ENCODE data around the gene CDYL2. TPM values are rescaled to one million over a fixed set of nuclear protein-coding genes. Genes with fewer than 3 reads are reported as not detected.
A peak's percentile ranks its signal among the peaks of the same experiment; 100 is the strongest.
"Not testable (repeated sequence)": the region's sequence is repeated elsewhere in the genome, so short reads cannot be mapped to it uniquely, and the experiment has no call there.

CDYL2 gene
- total and polyA plus RNA-seq, 8 donors = 0.60 to 7.3 (median 1.7) TPM

GRCh38 chr16:80654094-80654862 is 150.1 kb downstream of the CDYL2 start:
- Histone ChIP-seq H3K27me3 (no peaks in the 10 kb centered on the region), H3K36me3 (no peaks in the 10 kb centered on the region), H3K27ac (no peak overlapping the region), H3K4me1 (peaks cover 0 to 18% (median 4%) of the 10 kb centered on the region in 4 donors), H3K9me3 (no peaks in the 10 kb centered on the region), H3K4me3 (no peak overlapping the region)
- TF ChIP-seq CTCF (IDR thresholded peaks at IDR 0.05) (no peak), POLR2AphosphoS5 (IDR thresholded peaks at IDR 0.05) (no peak), EP300 (IDR thresholded peaks at IDR 0.05) (no peak), POLR2A (IDR thresholded peaks at IDR 0.05) (no peak)
- intact Hi-C loops (cut with DNase I; ENCODE audit: low total_unique reads) = no loop called here
- DNase-seq = peak; percentile 7 to 34
- WGBS, 5 donors = 61 to 86% (median 68%) methylated on average over 14 of the region's 14 CpGs

GRCh38 chr16:80652441-80652840 is 152.0 kb downstream of the CDYL2 start:
- WGBS, 5 donors = 70 to 84% (median 80%) methylated on average over 5 of the region's 5 CpGs
- no peaks in the 10 kb centered on the region for H3K27me3 ChIP-seq
- H3K4me1 ChIP-seq = peaks cover 0 to 18% (median 4%) of the 10 kb centered on the region in 4 donors
- DNase-seq = no peak
- intact Hi-C loops (cut with DNase I; ENCODE audit: low total_unique reads) = no loop called here
- H3K4me3 ChIP-seq = no peak overlapping the region
- TF ChIP-seq CTCF (IDR thresholded peaks at IDR 0.05) (no peak), POLR2AphosphoS5 (IDR thresholded peaks at IDR 0.05) (no peak), EP300 (IDR thresholded peaks at IDR 0.05) (no peak), POLR2A (IDR thresholded peaks at IDR 0.05) (no peak)
- no peaks in the 10 kb centered on the region for H3K36me3 ChIP-seq
- H3K9me3 ChIP-seq = no peaks in the 10 kb centered on the region
- H3K27ac ChIP-seq = no peak overlapping the region

GRCh38 chr16:80650281-80650680 is 154.1 kb downstream of the CDYL2 start:
- intact Hi-C loops (cut with DNase I; ENCODE audit: low total_unique reads); DNase-seq; H3K4me3 ChIP-seq; H3K9me3 ChIP-seq; H3K4me1 ChIP-seq; H3K36me3 ChIP-seq; H3K27ac ChIP-seq; H3K27me3 ChIP-seq: not testable (repeated sequence)
- WGBS, 5 donors = 80 to 95% (median 90%) methylated on average over 1 of the region's 1 CpG

GRCh38 chr16:80640316-80640715 is 164.1 kb downstream of the CDYL2 start:
- peaks cover 0 to 22% (median 5%) of the 10 kb centered on the region in 4 donors for H3K9me3 ChIP-seq
- WGBS, 5 donors = 83 to 100% (median 94%) methylated on average over 3 of the region's 3 CpGs
- no peaks in the 10 kb centered on the region for H3K4me1 ChIP-seq
- intact Hi-C loops (cut with DNase I; ENCODE audit: low total_unique reads) = no loop called here
- H3K36me3 ChIP-seq = no peaks in the 10 kb centered on the region
- no peak overlapping the region for H3K4me3 ChIP-seq
- H3K27me3 ChIP-seq = no peaks in the 10 kb centered on the region
- TF ChIP-seq CTCF (IDR thresholded peaks at IDR 0.05) (no peak), POLR2AphosphoS5 (IDR thresholded peaks at IDR 0.05) (no peak)
- no peak for DNase-seq
- H3K27ac ChIP-seq = no peak overlapping the region

GRCh38 chr16:80639636-80640035 is 164.8 kb downstream of the CDYL2 start:
- no peaks in the 10 kb centered on the region for H3K4me1 ChIP-seq
- H3K36me3 ChIP-seq = no peaks in the 10 kb centered on the region
- intact Hi-C loops (cut with DNase I; ENCODE audit: low total_unique reads) = no loop called here

More at GRCh38 chr16:80639636-80640035, 164.8 kb downstream of the CDYL2 start:
- no peak for DNase-seq
- Histone ChIP-seq H3K4me3 (no peak overlapping the region), H3K27ac (no peak overlapping the region), H3K27me3 (no peaks in the 10 kb centered on the region), H3K9me3 (peaks cover 0 to 25% (median 5%) of the 10 kb centered on the region in 4 donors)
- no peak for TF ChIP-seq CTCF (IDR thresholded peaks at IDR 0.05)
- no peak for TF ChIP-seq POLR2AphosphoS5 (IDR thresholded peaks at IDR 0.05)
- TF ChIP-seq EP300 (IDR thresholded peaks at IDR 0.05) = no peak
- TF ChIP-seq POLR2A (IDR thresholded peaks at IDR 0.05) = no peak
- WGBS, 5 donors = 85 to 94% (median 93%) methylated on average over 6 of the region's 6 CpGs

Measured in stomach (tissue), 9 donors.